PFSK-1 (cell line): ENCODE measurements around the gene RPS24.

Experiments
- POLR2AphosphoS5 ChIP-seq: IDR thresholded peaks from 2 replicates; pipeline ENCODE4 v1.6.1; 2012; ENCODE audit warnings: low read depth, mild to moderate bottlenecking, control low read depth, low read length, moderate library complexity
- REST ChIP-seq, 2 experiments: IDR thresholded peaks; 2 replicates each; pipeline versions ENCODE4 v1.6.1 to v1.8.0; 2011 to 2012; ENCODE audit warnings: low read depth in 2 of 2, low read length in 2 of 2, control low read depth in 1 of 2, inconsistent platforms in 1 of 2, mild to moderate bottlenecking in 1 of 2, moderate library complexity in 1 of 2; ENCODE audit not compliant: insufficient read depth in 1 of 2
- SIN3A ChIP-seq: IDR thresholded peaks from 2 replicates; pipeline ENCODE4 v1.6.1; 2012; ENCODE audit warnings: mild to moderate bottlenecking, low read length, moderate library complexity, borderline replicate concordance; ENCODE audit not compliant: insufficient read depth
- TAF1 ChIP-seq: IDR thresholded peaks from 2 replicates; pipeline ENCODE4 v1.6.1; 2012; ENCODE audit warnings: low read length, control low read depth, borderline replicate concordance; ENCODE audit not compliant: insufficient read depth

- TF ChIP-seq REST (IDR thresholded peaks at IDR 0.05; ENCODE audit: insufficient read depth in 1 of 2, low read depth in 2 of 2, low read length in 2 of 2) (no peak), POLR2AphosphoS5 (no peak), TAF1 (no peak), SIN3A (no peak)
These were observed 35.5 kb downstream of the RPS24 start for GRCh38 chr10:78069151-78069550.
